Common myeloid progenitor, CD34-positive (primary cell): ENCODE results near the gene ARHGAP8.

Experiments used
- CTCF ChIA-PET: fragments of 350-600 bp; sonication (Branson Sonifier 250); formaldehyde crosslinking; loops from one replicate; lab custom pipeline; 2021; ENCODE audit warnings: antibody characterized with exemption; lab: Charles Lee
- POLR2A ChIA-PET: fragments of 350-600 bp; sonication (Branson Sonifier 250); formaldehyde crosslinking; loops from one replicate; lab custom pipeline; 2021; ENCODE audit warnings: antibody characterized with exemption; lab: Charles Lee
- DNase-seq, 3 donors: peaks; one replicate each; pipeline versions ENCODE4 v3.0.0 to v3.0.0-alpha.2; 2013
- H3K27ac ChIP-seq, 2 experiments: 1 replicate in 1 of 2; 2 replicates in 1 of 2; pipeline ENCODE4 v1.7.0; 2013; ENCODE audit warnings: inconsistent platforms in 2 of 2, low read length in 2 of 2, mild to moderate bottlenecking in 2 of 2, low read depth in 1 of 2, moderate library complexity in 1 of 2; ENCODE audit not compliant: severe bottlenecking in 2 of 2, insufficient read depth in 1 of 2, poor library complexity in 1 of 2
- H3K27me3 ChIP-seq, 5 experiments: replicated peaks in 2 of 5; 1 replicate in 3 of 5; 2 replicates in 2 of 5; pipeline versions ENCODE4 v1.6.1 to v1.7.0; 2013; ENCODE audit warnings: low read length in 4 of 5, mild to moderate bottlenecking in 2 of 5, moderate library complexity in 2 of 5, inconsistent platforms in 1 of 5; ENCODE audit not compliant: insufficient read depth in 5 of 5, control insufficient read depth in 4 of 5
- H3K36me3 ChIP-seq, 4 experiments: 1 replicate in 2 of 4; 2 replicates in 2 of 4; pipeline versions ENCODE4 v1.6.1 to v1.7.0; 2013; ENCODE audit warnings: low read length in 3 of 4, control low read depth in 1 of 4, mild to moderate bottlenecking in 1 of 4; ENCODE audit not compliant: control insufficient read depth in 4 of 4, insufficient read depth in 4 of 4
- H3K4me1 ChIP-seq, 4 experiments: 1 replicate in 3 of 4; 2 replicates in 1 of 4; pipeline versions ENCODE4 v1.6.1 to v1.7.1; 2013; ENCODE audit warnings: low read length in 3 of 4, mild to moderate bottlenecking in 3 of 4, control low read depth in 1 of 4, inconsistent platforms in 1 of 4, moderate library complexity in 1 of 4; ENCODE audit not compliant: control insufficient read depth in 4 of 4, insufficient read depth in 4 of 4; ENCODE audit errors: control extremely low read depth in 1 of 4
- H3K4me3 ChIP-seq, 7 experiments: 1 replicate in 4 of 7; 2 replicates in 3 of 7; pipeline versions ENCODE4 v1.5.1 to v1.7.0; 2013; ENCODE audit warnings: mild to moderate bottlenecking in 7 of 7, low read length in 6 of 7, moderate library complexity in 6 of 7, inconsistent platforms in 2 of 7, low read depth in 2 of 7, control low read depth in 1 of 7; ENCODE audit not compliant: insufficient read depth in 4 of 7, control insufficient read depth in 1 of 7; ENCODE audit errors: extremely low read depth in 1 of 7
- H3K9me3 ChIP-seq, 5 experiments: 1 replicate in 4 of 5; 2 replicates in 1 of 5; pipeline versions ENCODE4 v1.6.1 to v1.7.1; 2013; ENCODE audit warnings: low read length in 4 of 5, mild to moderate bottlenecking in 2 of 5, inconsistent platforms in 1 of 5, low read depth in 1 of 5, moderate library complexity in 1 of 5; ENCODE audit not compliant: control insufficient read depth in 4 of 5, insufficient read depth in 2 of 5; ENCODE audit errors: control extremely low read depth in 1 of 5
- WGBS: methylation state at CpG from one replicate; pipeline ENCODE4 v1.1.5; 2013; ENCODE audit not compliant: insufficient coverage; 5-methylcytosine and 5-hydroxymethylcytosine counted together

The ARHGAP8 gene

DNA sequence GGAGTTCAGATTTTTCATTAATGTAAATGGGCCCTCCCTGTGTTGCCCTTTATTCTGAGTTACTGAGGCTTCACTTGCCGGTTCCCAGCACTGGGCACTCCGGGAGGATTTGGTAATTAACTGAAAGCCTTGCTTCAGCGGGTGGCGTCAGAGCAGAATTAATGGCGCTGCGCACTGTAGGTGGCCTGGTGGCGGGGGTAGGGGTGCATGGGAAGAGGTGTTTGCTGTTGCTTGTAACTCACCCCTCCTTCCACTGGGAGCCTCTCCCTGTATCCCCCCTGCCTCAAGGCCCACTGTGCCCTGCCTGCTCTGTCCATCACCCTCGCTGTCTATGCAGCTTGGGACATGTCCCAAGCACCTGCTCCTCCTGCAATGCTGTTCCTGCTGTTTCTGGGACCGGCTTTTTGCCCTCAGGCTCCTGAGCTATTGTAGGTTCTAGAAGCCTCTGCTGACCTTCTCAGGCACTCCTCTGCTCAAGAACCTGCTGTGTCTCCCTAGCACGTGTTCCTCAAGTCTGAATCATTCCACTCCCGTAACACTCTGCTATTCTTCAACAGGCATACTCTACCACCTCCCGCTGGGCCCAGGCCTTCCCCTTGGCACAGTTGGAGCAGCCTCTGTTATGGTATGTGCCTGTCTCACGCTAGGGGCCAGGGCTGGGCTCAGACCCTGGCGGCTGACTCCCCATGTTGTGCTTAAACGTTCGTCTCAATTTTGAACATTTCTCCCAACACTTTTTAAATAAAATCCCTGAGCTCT lies 24.4 kb downstream of the ARHGAP8 start:
- 91% methylated on average over 11 of the region's 16 CpGs for WGBS
- ChIA-PET CTCF (interaction anchor here (0.6 kb wide), 1 partner anchor 85 kb away, joined by 3 read pairs; no protein-coding TSS in a partner anchor), POLR2A (no interaction called here)
- Histone ChIP-seq H3K4me3 (no peak overlapping the region), H3K36me3 (no peaks in the 10 kb centered on the region), H3K9me3 (peaks cover 3 to 17% (median 7%) of the 10 kb centered on the region in 5 experiments), H3K27me3 (no peaks in the 10 kb centered on the region), H3K4me1 (no peaks in the 10 kb centered on the region), H3K27ac (no peak overlapping the region)
- no peak for DNase-seq

DNA sequence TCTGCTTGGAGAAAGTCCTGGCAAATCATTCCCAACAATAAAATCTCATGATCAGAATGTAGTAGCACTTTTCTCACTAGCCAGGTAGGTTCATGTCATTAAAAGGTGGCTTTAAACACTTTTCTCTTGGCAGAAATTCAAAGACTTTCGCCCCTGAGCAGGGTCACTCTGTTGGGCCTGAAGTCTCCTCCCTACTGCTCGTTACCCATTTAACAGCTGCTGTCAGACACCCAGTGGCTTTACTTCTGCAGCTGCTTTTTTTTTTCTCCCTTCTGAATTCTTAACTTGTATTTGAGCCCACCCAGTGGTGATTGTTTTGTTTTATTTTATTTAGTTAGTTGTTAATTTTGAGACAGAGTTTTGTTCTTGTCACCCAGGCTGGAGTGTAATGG lies 25.0 kb downstream of the ARHGAP8 start:
- Histone ChIP-seq H3K4me3 (no peak overlapping the region), H3K9me3 (peaks cover 3 to 17% (median 7%) of the 10 kb centered on the region in 5 experiments), H3K27me3 (no peaks in the 10 kb centered on the region), H3K36me3 (no peaks in the 10 kb centered on the region), H3K4me1 (no peaks in the 10 kb centered on the region), H3K27ac (no peak overlapping the region)
- ChIA-PET POLR2A (no interaction called here), CTCF (interaction anchor here (0.6 kb wide), 1 partner anchor 85 kb away, joined by 3 read pairs; no protein-coding TSS in a partner anchor)
- no peak for DNase-seq
- 91% methylated on average over 2 of the region's 2 CpGs for WGBS

DNA sequence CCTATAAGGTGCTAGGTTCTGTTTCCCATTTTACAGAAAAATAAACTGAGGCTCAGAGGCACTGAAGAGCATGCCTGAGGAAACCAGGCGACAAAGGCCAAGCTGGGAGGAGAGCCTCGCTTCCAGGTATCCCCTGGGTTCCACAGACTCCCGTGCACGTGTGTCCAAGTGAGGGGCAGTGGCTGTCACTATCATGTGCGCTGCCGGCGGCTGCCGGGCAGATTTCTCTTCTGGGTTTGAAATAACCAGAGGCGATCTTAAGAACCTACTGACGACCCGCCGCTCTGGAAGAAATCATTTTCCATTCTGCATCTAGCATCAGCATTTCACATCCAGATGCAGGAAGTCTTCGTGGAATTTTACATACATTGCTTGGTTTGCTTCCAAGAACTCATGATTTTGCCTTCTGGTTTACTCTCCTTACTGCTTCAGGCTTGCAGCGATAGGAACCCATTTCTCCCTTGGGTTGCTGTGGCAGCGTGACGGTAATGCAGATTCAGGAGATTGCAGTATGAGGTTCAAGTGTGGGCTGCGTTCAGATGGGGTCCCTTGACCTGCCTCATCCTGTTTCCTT lies 28.6 kb downstream of the ARHGAP8 start:
- Histone ChIP-seq H3K27ac (no peak overlapping the region), H3K27me3 (no peaks in the 10 kb centered on the region), H3K4me3 (no peak overlapping the region), H3K36me3 (no peaks in the 10 kb centered on the region), H3K9me3 (no peaks in the 10 kb centered on the region), H3K4me1 (no peaks in the 10 kb centered on the region)
- WGBS, result 84% methylated on average over 14 of the region's 17 CpGs
- POLR2A ChIA-PET, result no interaction called here
- no peak for DNase-seq
- CTCF ChIA-PET, result no interaction called here

DNA sequence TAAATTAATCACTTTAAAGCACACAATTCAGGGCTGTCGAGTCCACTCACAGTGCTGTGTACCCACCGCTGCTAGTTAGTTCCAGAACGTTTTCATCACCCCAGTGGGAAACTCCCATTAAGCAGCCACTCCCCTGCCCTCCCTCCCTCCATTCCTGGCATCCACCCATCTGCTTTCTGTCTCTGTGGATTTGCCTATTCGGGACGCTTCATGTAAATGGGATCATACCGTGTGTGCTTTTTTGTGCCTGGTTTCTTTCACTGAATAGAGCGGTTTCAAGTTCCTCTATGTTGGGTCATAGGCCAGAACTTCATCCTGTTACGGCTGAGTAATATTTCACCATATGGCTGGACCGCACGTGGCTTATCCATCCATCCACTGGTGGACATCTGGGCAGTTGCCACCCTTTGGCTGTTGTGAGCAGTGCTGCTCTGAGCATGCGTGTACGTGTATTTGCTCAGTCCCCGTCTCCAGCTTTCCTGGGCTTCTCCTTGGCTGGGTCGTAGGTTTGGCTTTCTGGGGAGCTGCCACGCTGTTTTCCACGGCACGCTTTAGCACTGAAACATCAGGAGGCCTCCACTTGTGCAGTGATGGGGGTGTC lies 30.1 kb downstream of the ARHGAP8 start:
- H3K9me3 ChIP-seq, result no peaks in the 10 kb centered on the region
- no peaks in the 10 kb centered on the region for H3K36me3 ChIP-seq
- POLR2A ChIA-PET, result no interaction called here
- CTCF ChIA-PET, result no interaction called here
- H3K4me3 ChIP-seq, result no peak overlapping the region
- H3K4me1 ChIP-seq, result no peaks in the 10 kb centered on the region
- 92% methylated on average over 14 of the region's 17 CpGs for WGBS
- H3K27ac ChIP-seq, result no peak overlapping the region
- DNase-seq, result no peak
- no peaks in the 10 kb centered on the region for H3K27me3 ChIP-seq

DNA sequence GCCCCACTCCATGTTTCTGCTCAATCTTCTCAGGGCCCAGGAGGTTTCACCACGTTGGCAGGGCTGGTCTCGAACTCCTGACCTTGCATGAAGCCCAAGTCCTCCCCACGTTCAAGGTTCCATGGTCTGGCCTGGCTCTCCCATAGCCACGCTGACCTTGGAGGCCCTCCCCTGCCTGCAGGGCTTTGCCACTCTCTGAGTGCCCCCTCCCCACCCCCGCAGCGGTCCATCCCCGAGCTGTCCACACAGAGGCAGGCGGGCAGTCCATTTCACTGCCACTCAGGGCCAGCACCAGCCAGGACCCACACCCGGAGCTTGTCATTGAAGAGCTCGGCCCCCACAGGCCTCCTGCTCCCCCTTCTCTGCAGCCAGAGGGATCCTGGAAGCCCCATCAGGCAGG lies 30.7 kb downstream of the ARHGAP8 start:
- Histone ChIP-seq H3K4me3 (no peak overlapping the region), H3K4me1 (no peaks in the 10 kb centered on the region), H3K9me3 (no peaks in the 10 kb centered on the region), H3K27ac (no peak overlapping the region), H3K36me3 (no peaks in the 10 kb centered on the region), H3K27me3 (no peaks in the 10 kb centered on the region)
- CTCF ChIA-PET, result no interaction called here
- WGBS, result 77% methylated on average over 6 of the region's 10 CpGs
- no peak for DNase-seq
- POLR2A ChIA-PET, result no interaction called here

DNA sequence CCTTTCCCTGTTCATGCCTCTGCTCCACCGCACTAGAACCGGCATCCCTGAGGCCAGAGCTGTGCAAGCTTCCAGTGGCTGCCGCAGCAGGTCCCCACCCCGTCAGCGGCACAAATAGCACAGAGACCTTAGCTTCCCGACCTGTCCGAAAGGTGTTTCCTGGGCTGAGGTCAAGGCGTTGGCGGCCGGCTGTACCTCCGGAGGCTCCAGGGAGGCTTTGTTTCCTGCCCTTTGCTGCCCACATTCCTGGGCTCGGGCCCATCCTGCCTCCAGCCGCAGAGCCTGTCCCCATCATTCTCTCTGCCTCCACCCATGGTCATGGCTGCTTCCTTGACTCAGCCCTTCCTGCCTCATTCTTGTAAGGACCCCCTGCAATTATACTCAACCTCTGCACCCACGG lies 31.2 kb downstream of the ARHGAP8 start:
- Histone ChIP-seq H3K4me1 (no peaks in the 10 kb centered on the region), H3K4me3 (no peak overlapping the region), H3K27ac (no peak overlapping the region), H3K9me3 (no peaks in the 10 kb centered on the region), H3K36me3 (no peaks in the 10 kb centered on the region), H3K27me3 (no peaks in the 10 kb centered on the region)
- 44% methylated on average over 12 of the region's 14 CpGs for WGBS
- CTCF ChIA-PET, result no interaction called here
- DNase-seq, result no peak
- POLR2A ChIA-PET, result no interaction called here

DNA sequence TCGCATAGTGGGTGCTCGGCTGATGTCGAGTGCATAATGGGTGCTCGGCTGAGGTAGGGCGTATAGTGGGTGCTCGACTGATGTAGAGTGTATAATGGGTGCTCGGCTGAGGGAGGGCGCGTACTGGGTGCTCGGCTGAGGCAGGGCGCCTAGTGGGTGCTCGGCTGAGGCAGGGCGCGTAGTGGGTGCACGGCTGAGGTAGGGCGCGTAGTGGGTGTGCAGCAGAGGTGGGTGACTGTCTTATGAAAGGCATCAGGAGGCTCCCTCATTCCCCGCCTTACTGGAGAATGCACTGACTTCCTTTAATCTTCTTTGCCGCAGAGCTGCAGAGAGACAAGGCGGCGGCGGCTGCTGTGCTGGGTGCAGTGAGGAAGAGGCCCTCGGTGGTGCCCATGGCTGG lies 33.8 kb downstream of the ARHGAP8 start:
- Histone ChIP-seq H3K36me3 (no peaks in the 10 kb centered on the region), H3K27ac (no peak overlapping the region), H3K4me1 (no peaks in the 10 kb centered on the region), H3K27me3 (no peaks in the 10 kb centered on the region), H3K4me3 (no peak overlapping the region), H3K9me3 (no peaks in the 10 kb centered on the region)
- WGBS, result 87% methylated on average over 21 of the region's 23 CpGs
- DNase-seq, result no peak
- ChIA-PET POLR2A (no interaction called here), CTCF (no interaction called here)
